Measurements from ENCODE around the gene LAMA2. TPM values are rescaled to one million over a fixed set of nuclear protein-coding genes. Genes with fewer than 3 reads are reported as not detected.

LAMA2 gene
- total RNA-seq, 1 experiment from 2014 or later, result 0.28 TPM

GRCh38 chr6:129022011-129022553, 139.1 kb downstream of the LAMA2 start:
- intact Hi-C loops (cut with micrococcal nuclease; ENCODE audit: unreplicated experiment), result no loop called here
- no TSS peak for BruUV-seq (replicated peaks)
- POLR2A ChIA-PET, result no interaction called here
- no peak overlapping the region for H3K4me3 ChIP-seq (ENCODE audit: low read depth in 2 of 2, low read length in 2 of 2)
- no peaks in the 10 kb centered on the region for H3K27me3 ChIP-seq (ENCODE audit: control insufficient read depth, insufficient read depth, low read length)
- no peaks in the 10 kb centered on the region for H3K4me1 ChIP-seq (ENCODE audit: control insufficient read depth, insufficient read depth, low read length)
- no peak for ATAC-seq
- H3K9me3 ChIP-seq (ENCODE audit: control insufficient read depth, insufficient read depth, low read depth, low read length), result no peaks in the 10 kb centered on the region
- no peaks in the 10 kb centered on the region; the same call in 1 of the 2 replicates for H3K36me3 ChIP-seq (ENCODE audit: control insufficient read depth, insufficient read depth, low read length)
- H3K27ac ChIP-seq (ENCODE audit: low read length), result no peak overlapping the region
- in situ Hi-C loops (cut with HindIII; ENCODE audit: low pct_unique_long_range_greater_than_20kb, low sequenced_read_pairs), result no loop called here
- no peak for TF ChIP-seq TCF7L2 (IDR thresholded peaks at IDR 0.05; ENCODE audit: low read depth, low read length)
- no peak for TF ChIP-seq SIN3A (IDR thresholded peaks at IDR 0.05; ENCODE audit: borderline replicate concordance, insufficient read depth, low read depth, low read length)
- no peak for TF ChIP-seq POLR2AphosphoS5 (IDR thresholded peaks at IDR 0.05; ENCODE audit: low read depth, low read length)
- TF ChIP-seq, protein P1, sequence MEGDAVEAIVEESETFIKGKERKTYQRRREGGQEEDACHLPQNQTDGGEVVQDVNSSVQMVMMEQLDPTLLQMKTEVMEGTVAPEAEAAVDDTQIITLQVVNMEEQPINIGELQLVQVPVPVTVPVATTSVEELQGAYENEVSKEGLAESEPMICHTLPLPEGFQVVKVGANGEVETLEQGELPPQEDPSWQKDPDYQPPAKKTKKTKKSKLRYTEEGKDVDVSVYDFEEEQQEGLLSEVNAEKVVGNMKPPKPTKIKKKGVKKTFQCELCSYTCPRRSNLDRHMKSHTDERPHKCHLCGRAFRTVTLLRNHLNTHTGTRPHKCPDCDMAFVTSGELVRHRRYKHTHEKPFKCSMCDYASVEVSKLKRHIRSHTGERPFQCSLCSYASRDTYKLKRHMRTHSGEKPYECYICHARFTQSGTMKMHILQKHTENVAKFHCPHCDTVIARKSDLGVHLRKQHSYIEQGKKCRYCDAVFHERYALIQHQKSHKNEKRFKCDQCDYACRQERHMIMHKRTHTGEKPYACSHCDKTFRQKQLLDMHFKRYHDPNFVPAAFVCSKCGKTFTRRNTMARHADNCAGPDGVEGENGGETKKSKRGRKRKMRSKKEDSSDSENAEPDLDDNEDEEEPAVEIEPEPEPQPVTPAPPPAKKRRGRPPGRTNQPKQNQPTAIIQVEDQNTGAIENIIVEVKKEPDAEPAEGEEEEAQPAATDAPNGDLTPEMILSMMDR (IDR thresholded peaks at IDR 0.05), result no peak
- TF ChIP-seq, protein P2, sequence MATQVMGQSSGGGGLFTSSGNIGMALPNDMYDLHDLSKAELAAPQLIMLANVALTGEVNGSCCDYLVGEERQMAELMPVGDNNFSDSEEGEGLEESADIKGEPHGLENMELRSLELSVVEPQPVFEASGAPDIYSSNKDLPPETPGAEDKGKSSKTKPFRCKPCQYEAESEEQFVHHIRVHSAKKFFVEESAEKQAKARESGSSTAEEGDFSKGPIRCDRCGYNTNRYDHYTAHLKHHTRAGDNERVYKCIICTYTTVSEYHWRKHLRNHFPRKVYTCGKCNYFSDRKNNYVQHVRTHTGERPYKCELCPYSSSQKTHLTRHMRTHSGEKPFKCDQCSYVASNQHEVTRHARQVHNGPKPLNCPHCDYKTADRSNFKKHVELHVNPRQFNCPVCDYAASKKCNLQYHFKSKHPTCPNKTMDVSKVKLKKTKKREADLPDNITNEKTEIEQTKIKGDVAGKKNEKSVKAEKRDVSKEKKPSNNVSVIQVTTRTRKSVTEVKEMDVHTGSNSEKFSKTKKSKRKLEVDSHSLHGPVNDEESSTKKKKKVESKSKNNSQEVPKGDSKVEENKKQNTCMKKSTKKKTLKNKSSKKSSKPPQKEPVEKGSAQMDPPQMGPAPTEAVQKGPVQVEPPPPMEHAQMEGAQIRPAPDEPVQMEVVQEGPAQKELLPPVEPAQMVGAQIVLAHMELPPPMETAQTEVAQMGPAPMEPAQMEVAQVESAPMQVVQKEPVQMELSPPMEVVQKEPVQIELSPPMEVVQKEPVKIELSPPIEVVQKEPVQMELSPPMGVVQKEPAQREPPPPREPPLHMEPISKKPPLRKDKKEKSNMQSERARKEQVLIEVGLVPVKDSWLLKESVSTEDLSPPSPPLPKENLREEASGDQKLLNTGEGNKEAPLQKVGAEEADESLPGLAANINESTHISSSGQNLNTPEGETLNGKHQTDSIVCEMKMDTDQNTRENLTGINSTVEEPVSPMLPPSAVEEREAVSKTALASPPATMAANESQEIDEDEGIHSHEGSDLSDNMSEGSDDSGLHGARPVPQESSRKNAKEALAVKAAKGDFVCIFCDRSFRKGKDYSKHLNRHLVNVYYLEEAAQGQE (IDR thresholded peaks at IDR 0.05; ENCODE audit: insufficient read depth in 1 of 2, low read depth in 2 of 2, low read length in 1 of 2), result no peak
- no peak for DNase-seq (ENCODE audit: low read depth, low spot score)
- CTCF ChIA-PET, result no interaction called here

DNA sequence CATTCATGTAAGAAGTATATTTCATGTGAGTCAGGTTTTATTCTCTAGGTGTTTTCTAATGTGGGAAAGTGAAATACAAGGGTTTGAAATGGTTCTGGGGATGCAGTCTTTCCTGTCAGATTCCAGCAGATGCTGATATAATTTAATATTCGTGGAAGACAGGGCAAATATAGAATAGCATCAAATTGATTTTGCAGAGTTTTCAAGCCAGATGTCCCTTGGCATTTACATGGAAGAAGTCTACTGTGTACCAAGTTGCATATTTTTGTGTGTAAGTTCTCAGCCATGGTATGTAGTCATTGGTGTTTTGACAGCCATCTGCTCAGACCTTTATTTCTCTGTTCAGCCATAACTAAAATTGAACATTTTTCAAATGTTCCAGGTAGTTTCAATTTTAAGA, 143.7 kb downstream of the LAMA2 start:
- Histone ChIP-seq H3K4me3 (ENCODE audit: low read depth in 2 of 2, low read length in 2 of 2) (no peak overlapping the region), H3K4me1 (ENCODE audit: control insufficient read depth, insufficient read depth, low read length) (no peaks in the 10 kb centered on the region), H3K27me3 (ENCODE audit: control insufficient read depth, insufficient read depth, low read length) (no peaks in the 10 kb centered on the region), H3K36me3 (ENCODE audit: control insufficient read depth, insufficient read depth, low read length) (no peaks in the 10 kb centered on the region; the same call in 1 of the 2 replicates), H3K27ac (ENCODE audit: low read length) (no peak overlapping the region), H3K9me3 (ENCODE audit: control insufficient read depth, insufficient read depth, low read depth, low read length) (no peaks in the 10 kb centered on the region)
- ChIA-PET CTCF (no interaction called here), POLR2A (no interaction called here)
- ATAC-seq, result no peak
- DNase-seq (ENCODE audit: low read depth, low spot score), result no peak
- BruUV-seq (replicated peaks), result no TSS peak
- TF ChIP-seq TCF7L2 (IDR thresholded peaks at IDR 0.05; ENCODE audit: low read depth, low read length) (no peak), POLR2AphosphoS5 (IDR thresholded peaks at IDR 0.05; ENCODE audit: low read depth, low read length) (no peak)
- TF ChIP-seq, protein P2 (IDR thresholded peaks at IDR 0.05; ENCODE audit: insufficient read depth in 1 of 2, low read depth in 2 of 2, low read length in 1 of 2), result no peak
- TF ChIP-seq, protein P1 (IDR thresholded peaks at IDR 0.05), result no peak
- intact Hi-C loops (cut with micrococcal nuclease; ENCODE audit: unreplicated experiment), result no loop called here
- in situ Hi-C loops (cut with HindIII; ENCODE audit: low pct_unique_long_range_greater_than_20kb, low sequenced_read_pairs), result no loop called here
